DMS79 (cell line): ENCODE results near the gene YBX3.
"Not testable (repeated sequence)": the region's sequence is repeated elsewhere in the genome, so short reads cannot be mapped to it uniquely, and the experiment has no call there.

Experiments used
- DNase-seq: peaks from one replicate; lab custom pipeline; 2025; lab: John Stamatoyannopoulos, UW

Gene YBX3

DNA sequence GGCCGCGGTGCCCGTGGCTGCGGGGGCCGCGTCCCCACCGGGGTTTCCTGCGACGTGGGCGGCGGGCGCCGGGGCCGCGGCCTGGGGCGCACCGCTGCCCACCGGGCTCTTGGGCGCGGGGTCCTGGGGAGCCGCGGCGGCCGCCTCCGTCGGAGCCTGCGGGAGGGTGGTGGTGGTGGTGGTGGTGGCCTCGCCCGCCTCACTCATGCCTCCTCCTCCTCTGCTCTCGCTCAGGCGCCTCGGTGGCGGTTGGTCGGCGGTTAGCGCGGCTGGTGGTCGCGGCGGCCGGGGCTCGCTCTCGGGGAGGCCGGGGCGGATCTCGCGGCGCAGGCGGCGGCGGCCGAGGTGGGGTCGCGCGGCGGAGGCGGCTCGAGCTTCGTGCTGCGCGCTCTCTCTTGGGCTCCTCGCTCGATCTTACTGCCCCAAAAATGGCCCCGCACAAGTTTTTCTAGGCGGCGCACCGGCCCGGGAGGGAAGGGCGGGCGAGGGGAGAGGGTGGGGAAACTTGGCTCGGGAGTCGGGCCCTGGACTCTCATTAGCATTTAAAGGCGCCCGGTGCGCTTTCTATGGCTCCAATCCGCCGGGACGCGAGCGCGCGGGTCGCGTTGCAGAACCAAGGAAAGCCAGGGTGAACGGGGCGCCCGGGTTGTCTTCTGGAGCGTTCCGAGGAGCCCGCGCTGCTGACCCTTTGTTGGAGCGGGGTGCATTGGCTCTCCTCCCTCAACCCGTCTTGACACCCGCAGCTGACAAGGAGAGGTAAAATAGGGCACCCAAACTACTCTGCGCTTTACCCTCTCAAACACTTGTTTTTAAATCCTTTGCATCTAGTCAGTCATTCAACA is at the start of gene YBX3:
Gene YBX3, minus strand, starts transcription at position 419 of the 842 bp plus-strand sequence. Its CDS starts 212 bp downstream, at position 207.
- no peak for DNase-seq

DNA sequence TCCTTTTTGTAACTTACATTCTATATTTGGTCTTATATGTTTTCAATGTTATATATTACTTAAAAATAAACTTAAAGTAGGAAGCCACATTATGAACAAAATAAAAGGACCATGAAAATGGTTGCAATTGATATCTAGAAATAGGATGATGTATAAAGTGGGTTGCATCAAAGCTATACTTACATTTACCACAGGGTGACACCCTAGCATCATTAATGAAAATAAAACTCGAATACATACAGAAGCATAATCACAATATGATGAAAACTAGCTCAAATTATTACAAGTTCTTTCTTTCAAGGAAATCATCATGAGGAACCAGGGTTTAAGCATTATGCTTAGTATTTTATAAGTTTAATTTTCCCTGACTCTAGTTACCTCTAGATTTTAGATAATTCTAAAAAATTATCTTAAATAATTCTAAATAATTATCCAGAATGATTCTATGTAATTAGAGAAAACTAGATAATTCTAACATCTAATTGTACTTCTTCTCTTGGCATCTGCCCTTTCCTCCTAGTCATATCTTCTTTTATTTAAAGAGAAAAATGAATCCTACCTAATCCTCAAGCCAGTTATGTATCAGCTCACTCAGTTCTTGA is 48.1 kb upstream of the YBX3 start:
- no peak for DNase-seq

DNA sequence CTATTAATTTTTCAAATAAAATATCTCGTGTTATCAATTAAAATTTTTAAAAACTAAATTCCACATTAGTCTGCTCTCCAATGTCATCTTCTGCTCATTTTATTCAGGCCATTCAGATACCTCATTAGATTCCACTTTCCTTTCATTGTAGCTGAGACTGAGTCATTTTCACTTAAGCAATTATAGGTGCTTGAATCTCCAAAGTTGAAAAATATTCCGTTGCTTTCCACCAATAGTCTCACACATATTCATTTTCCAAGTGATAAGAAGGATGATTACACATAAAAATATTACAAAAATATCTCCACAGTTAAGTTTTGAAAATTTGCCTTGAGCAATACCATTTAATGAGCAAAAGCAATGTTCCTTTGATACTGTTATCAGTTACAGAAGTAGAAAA is 36.5 kb upstream of the YBX3 start:
- DNase-seq, result no peak

DNA sequence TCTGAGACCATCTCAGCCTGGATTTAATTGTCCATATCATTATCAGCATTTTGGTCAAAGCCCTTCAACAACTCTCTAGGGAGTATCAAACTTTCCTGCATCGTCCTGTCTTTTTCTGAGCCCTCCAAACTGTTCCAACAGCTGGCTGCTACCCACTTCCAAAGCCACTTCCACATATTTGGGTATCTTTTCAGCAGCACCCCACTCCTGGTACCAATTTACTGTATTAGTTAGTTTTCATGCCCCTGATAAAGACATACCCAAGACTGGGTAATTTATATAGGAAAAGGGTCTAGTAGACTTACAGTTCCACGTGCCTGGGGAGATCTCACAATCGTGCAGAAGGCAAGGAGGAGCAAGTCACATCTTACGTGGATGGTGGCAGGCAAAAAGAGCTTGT is 33.1 kb upstream of the YBX3 start:
- DNase-seq, result no peak

DNA sequence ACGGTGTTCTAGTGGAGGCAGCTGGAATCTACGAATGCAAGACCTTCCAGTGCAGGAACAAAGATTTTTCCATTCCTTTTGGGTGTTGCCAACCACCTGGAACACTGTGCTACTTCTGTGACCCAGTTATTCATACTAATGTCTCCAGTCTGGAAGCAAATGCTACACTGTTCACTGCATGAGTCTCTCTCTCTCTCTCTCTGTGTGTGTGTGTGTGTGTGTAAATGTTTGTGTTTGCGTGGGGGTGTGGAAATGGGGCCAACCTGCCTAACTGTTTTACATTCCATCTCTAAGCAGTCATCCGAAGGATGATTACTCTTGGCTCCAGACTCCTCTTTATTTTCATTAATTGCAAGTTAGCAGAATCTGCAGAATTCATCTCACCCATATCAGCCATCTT is 29.9 kb upstream of the YBX3 start:
- no peak for DNase-seq

DNA sequence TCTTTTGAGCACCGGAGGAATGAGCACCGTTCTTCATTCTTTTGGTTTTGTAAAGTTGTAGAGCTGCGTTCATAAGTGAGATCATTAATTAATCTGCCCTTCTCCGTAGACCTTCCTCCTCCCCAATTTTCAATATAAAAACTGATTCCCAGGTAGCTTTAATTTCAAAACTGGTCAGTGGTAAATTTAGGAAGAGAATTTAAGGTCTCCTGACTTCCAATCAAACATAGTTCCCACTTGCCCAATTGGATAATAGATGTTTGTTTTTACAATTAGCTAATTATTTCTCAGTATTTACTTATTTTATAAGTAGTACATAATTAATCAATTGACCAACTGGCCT is 27.2 kb upstream of the YBX3 start:
- DNase-seq, result no peak

DNA sequence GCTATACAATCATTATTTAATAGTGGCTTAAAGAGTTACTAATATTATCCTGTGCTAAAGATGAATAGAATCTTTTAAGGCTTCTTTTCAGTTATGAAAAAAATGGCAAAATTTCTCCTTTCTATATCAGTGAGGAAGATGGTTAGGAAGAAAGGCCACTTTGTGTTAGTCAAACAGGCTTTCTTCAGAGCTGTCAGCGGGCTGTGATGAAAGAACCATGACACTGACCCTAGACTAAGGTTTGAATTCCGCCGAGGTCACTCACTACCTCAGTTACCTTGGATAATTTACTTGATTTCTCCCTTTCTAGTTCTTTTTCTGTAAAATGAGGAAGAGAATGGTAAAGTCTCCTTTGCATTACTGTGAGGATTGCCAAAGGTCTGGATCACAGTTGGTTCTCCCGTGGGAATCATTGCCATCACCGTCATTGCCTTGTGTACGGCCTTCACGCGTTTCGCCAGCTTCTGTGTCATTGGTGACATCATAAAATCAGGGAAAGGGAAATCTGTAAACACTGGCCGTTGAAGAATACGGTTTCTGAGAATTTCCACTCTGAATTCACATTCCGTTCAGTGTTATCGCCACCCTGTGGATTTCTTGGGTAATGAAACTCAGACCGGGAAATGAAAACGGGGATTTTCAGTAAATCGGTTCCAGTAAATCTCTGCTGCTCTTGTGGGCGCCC is 26.7 kb upstream of the YBX3 start:
- DNase-seq, result peak; percentile 39

DNA sequence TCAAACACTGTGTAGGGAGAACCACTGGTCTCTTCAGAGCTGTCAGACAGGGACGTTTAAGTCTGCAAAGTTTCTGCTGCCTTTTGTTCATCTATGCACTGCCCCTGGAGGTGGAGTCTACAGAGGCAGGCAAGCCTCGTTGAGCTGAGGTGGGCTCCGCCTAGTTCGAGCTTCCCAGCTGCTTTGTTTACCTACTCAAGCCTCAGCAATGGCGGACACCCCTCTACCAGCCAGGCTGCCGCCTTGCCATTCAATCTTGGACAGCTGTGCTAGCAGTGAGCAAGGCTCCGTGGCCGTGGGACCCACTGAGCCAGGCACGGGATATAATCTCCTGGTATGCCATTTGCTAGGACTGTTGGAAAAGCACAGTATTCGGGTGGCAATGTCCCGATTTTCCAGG is 24.6 kb upstream of the YBX3 start:
- no peak for DNase-seq

DNA sequence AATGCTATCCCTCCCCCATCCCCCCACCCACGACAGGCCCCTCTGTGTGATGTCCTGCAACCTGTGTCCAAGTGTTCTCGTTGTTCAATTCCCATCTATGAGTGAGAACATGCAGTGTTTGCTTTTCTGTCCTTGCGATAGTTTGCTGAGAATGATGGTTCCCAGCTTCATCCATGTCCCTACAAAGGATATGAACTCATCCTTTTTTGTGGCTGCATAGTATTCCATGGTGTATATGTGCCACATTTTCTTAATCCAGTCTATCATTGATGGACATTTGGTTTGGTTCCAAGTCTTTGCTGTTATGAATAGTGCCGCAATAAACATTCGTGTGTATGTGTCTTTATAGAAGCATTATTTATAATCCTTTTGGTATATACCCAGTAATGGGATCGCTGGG is 20.3 kb upstream of the YBX3 start:
- DNase-seq, result not testable (repeated sequence)

DNA sequence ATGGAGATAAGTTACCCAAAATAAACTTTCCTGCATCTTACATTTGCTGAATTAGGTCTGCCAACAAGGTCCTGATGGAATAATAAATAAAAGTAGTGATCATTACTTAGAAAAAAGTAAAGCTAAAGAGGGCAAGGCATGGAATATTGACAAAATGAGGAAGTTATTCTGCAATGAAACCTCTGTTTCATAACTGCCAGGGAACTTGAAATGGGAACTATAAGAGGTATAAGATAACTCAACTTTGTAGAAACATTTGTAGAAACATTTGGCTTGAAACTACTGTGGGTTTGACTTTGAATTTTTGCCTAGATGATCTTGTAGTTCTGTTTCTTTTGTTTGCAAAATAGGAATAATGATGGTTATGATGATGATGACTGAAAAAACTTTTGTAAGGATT is 18.7 kb upstream of the YBX3 start:
- no peak for DNase-seq

DNA sequence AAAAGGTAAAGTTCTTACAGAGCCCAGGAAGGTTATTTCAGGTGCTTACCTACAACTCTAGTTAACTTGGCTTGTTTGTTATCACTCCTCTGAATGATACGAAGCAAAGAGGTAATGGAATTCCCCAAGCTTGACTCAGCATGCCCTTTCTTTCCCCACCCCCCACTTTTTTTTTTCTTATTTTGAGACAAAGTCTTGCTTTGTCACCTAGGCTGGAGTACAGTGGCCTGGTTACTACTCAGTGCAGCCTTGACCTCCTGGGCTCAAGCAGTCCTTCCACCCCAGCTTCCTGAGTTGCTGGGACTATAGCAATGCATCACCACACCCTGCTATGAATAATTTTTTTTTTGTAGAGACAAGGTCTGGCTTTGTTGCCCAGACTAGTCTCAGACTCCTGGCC is 17.1 kb upstream of the YBX3 start:
- no peak for DNase-seq

DNA sequence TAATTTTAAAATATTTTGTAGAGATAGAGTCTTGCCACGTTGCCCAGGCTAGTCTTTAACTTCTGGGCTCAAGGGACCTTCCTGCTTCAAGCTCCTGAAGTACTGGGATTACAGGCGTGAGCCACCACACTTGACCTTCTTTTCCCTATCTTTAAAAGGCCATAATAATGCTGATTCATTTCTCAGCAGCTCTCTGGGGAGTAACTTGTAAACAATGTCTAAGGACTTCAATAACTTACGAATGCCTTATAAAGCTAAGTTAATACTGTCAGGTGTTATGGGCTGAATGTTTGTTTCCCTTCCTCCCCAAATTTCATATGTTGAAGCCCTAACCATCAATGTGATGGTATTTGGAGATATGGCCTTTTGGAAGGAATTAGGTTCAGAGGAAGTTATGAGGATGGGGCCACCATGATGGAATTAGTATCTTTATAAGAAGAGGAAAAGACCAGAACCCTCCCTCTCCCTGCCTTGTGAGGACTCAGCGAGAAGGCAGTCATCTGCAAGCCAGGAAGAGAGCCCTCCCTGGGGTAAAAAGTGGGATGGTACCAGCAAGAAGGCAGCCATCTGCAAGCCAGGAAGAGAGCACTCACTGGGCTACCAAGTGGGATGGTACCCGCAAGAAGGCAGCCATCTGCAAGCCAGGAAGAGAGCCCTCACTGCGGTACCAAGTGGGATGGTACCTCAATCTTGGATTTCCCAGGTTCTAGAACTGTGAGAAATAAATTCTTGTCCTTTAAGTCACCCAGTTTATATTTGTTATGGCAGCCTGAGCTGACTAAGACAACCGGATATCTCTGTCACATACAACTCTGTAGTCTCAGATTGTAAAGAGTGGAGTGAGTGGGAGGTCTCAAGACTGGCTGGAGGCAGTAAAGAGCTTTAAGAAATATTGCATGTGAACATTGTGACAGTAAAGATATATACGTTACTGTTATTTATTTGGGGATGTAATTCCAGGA is 16.3 kb upstream of the YBX3 start:
- DNase-seq, result no peak

DNA sequence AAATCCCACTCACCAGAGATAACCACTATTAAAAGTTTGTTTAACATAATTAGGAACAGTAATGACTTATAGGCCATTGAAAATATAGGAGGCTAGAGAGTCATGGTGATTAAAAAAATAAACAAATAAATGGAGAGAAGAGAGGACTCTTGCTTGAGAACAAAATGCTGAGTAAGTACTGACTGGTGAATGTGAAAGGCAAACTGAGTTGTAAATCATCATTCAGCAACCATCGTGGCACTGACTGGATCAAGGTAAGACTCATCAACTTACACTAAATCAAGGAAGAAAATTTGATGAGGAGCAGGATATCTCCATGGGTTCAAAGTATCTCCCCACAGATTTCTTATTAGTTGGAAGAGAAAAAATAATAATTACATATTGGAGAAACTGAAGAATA is 14.1 kb upstream of the YBX3 start:
- no peak for DNase-seq

DNA sequence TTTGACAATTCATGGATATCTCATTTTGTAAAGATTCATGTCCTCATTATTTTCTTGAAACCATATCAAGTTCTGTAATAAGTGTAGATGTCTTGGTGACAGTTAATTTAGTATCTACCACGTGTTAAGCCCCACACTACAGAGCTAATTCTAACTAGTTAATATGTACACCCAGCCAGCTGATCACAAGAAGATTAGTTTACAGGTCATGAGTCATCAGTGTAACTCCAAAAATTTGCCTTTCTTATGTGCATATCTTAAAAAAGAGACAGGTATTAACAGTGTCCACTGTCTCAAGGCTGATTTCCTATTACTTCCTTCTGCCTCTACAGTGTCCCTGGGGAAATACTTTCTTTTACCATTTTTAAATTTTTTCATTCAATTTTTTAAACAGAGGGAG is 13.3 kb upstream of the YBX3 start:
- DNase-seq, result no peak

DNA sequence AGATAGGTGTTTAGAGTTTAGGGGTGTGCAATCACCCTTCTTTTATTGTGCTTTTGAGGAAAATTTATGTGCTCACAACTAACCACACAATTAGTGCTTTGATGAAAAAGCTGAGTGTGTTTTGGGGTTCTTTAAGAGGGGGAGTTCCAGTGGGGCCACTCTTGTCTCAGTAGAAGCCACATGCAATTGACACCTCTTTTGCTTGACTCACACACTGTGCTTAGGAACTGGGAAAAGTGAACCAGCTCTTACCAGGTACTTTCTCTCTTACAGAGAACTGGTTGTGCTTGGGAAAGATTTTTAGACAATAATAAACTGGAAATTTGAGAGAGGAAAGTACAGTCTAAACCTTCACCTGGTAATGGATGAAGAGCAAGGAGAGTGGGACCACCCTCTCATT is 12.3 kb upstream of the YBX3 start:
- no peak for DNase-seq

DNA sequence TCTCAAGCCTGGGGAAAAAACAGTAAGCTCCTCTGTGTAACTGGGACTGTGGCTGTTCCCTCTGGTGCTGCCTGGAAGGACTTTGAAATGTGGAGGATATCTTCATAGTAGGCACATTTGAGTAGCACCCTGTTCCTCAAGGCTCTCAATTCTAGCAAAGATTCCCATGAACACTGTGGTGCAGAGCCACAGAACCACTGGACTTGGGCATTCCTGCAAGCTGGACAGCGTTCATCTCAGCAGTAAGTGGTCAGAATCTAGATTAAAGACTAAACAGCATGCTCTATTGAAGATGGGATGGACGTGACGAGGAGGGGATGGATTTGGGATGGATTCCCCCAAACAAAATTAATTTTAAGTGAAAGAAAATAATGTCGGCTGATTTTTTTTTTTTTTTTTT is 9.4 kb upstream of the YBX3 start:
- no peak for DNase-seq

DNA sequence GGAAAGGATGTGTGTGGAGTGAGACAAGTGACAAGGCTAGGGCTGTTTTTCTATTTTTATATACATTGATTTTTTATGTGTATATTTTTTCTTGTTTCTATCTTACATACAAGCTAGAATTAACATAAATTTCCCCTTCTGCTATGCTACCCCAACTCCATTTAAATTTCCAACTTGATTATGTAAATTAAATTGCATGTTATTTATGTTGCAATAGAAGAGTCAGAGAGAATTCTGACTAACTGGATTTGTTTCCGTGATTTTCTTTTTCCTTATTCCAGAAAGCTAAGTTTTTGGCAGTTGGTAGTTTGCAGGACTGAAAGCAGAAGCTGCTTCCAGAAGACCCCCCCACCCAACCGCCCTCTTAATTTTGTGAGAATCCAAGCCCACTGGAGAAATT is 8.9 kb upstream of the YBX3 start:
- no peak for DNase-seq

DNA sequence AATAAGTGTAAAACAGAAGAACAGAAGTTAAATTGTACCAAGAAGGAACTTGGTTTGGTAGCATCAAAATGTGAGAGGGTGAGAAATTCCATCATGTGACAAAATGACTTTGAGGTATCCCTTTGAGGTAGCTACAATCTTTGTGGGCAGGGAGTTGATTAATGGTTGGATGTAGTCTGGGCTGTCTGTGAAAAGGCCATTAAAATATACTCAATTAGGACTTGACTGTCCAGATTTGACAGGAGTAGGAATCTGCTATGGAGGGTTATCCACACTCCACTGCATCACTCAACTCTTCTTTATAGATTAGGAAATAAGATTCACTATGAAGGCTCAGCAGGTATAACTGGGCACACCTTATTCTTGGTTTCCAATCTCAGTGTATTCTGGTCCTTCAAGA is 7.4 kb upstream of the YBX3 start:
- no peak for DNase-seq

DNA sequence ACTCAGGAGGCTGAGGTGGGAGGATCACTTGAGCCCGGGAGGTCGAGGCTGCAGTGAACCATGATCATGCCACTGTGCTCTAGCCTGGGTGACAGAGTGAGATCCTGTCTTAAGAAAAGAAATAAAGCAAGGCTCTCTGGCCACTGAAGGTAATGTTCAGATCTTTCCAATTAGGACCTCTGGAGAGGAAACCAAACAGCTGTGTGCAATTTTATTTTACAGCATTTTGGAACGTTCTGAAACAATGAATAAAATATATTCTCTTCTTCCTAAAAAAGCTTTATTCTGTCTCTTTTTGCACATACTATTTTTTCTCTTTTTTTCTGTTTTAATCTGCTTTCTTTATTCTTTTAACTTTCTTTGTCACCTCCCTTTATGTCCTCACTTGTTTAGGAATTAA is 5.0 kb upstream of the YBX3 start:
- no peak for DNase-seq

DNA sequence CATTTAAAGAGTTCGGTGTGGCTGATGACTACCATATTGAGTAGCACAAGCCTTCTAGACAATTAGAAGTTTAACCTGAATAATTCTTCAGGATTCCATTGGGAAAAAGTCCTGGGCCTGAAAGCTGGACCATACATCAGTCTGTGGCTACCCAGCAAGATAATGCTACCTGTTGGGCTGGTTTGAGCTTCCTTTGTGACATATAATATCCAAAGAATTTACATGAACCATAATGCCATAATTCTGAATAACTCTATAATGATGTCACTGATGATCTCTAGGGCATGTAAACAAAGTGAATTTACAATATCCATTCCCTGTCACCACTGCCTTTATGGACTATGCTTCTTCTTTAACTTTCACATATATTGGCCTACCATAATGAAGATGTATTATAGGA is 3.8 kb upstream of the YBX3 start:
- no peak for DNase-seq

DNA sequence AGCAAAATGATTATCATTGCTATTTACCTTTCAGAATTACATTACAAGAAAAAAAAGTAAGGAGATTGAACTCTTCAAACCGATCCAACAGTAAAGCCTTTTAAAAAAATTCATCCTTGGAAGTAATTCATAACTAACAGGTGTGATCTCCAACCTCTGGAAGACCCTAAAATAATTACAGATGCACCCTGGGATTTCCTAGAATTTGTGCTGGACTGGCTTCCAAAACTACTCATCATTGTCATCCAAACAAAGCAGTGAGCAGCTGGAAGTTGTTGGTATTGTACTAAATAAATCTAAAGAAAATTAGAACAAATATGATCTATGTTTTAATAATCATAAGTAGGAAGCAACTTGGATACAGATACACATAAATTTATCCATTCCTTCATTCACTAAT is 1.9 kb upstream of the YBX3 start:
- no peak for DNase-seq

DNA sequence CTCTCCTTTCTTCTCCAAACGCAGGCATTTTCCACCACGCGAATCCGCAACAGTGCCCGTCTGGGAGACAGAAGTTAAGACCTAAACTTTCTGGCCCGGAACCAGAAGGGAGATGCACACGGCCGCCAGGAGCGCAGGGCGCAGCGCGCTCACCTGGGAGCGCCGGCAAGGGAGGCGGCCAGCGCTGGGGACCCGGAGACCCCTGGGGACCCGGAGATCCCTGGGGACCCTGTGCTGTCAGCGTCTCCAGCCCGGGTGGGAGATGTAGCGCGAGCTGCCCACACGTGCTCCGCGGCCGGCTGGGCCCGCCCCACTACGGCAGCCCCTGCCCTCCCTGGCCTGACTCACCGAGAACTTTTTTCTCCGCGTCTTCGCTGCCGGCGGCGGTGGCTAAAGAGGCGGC is 620 bp downstream of the YBX3 start:
- no peak for DNase-seq
